GM21526 (cell line): Measurements from ENCODE around the gene CDH13.
A peak's percentile ranks its signal among the peaks of the same experiment; 100 is the strongest.

ENCODE experiments used
- ATAC-seq: cut with Tn5 transposase; IDR thresholded peaks from one replicate; pipeline ENCODE4 v1.9.1; 2021; ENCODE audit warnings: moderate library complexity; ENCODE audit not compliant: unreplicated experiment, low FRiP score

The CDH13 gene

GRCh38 chr16:82732461-82732860 lies 105.7 kb downstream of the CDH13 start:
- ATAC-seq, result no peak

- ATAC-seq, result peak; percentile 54
These were observed 108.4 kb downstream of the CDH13 start for GRCh38 chr16:82735186-82735585.

GRCh38 chr16:82735673-82736091 lies 108.9 kb downstream of the CDH13 start:
- no peak for ATAC-seq

- ATAC-seq, result no peak
These were observed 109.5 kb downstream of the CDH13 start for GRCh38 chr16:82736224-82736623.

- ATAC-seq, result no peak
These were observed 111.9 kb downstream of the CDH13 start for GRCh38 chr16:82738699-82739098.

GRCh38 chr16:82741073-82741615 lies 114.4 kb downstream of the CDH13 start:
- ATAC-seq, result no peak

GRCh38 chr16:82744958-82745357 lies 118.2 kb downstream of the CDH13 start:
- no peak for ATAC-seq

- no peak for ATAC-seq
These were observed 121.3 kb downstream of the CDH13 start for GRCh38 chr16:82748026-82748425.

GRCh38 chr16:82750068-82750467 lies 123.3 kb downstream of the CDH13 start:
- ATAC-seq, result no peak

- no peak for ATAC-seq
These were observed 124.3 kb downstream of the CDH13 start for GRCh38 chr16:82751020-82751419.

- ATAC-seq, result no peak
These were observed 125.4 kb downstream of the CDH13 start for GRCh38 chr16:82752172-82752571.

- no peak for ATAC-seq
These were observed 127.1 kb downstream of the CDH13 start for GRCh38 chr16:82753821-82754220.

- no peak for ATAC-seq
These were observed 128.1 kb downstream of the CDH13 start for GRCh38 chr16:82754716-82755513.

GRCh38 chr16:82755570-82756282 lies 129.0 kb downstream of the CDH13 start:
- no peak for ATAC-seq

- no peak for ATAC-seq
These were observed 129.5 kb downstream of the CDH13 start for GRCh38 chr16:82756283-82756599.

- ATAC-seq, result no peak
These were observed 131.6 kb downstream of the CDH13 start for GRCh38 chr16:82758406-82758805.

GRCh38 chr16:82758904-82759303 lies 132.1 kb downstream of the CDH13 start:
- no peak for ATAC-seq

GRCh38 chr16:82761236-82761635 lies 134.5 kb downstream of the CDH13 start:
- no peak for ATAC-seq

GRCh38 chr16:82761858-82762257 lies 135.1 kb downstream of the CDH13 start:
- ATAC-seq, result no peak

GRCh38 chr16:82763371-82763770 lies 136.6 kb downstream of the CDH13 start:
- no peak for ATAC-seq

GRCh38 chr16:82767198-82767597 lies 140.4 kb downstream of the CDH13 start:
- ATAC-seq, result no peak

GRCh38 chr16:82767808-82768207 lies 141.0 kb downstream of the CDH13 start:
- no peak for ATAC-seq
